Activated CD4-positive, alpha-beta T cell treated with anti-CD3 and anti-CD28 coated beads, Interleukin-2, amount 10 ng/mL, durations not matched to agents 7 days and 5 days (primary cell): ENCODE results near the gene SLC30A1. TPM values are rescaled to one million over a fixed set of nuclear protein-coding genes. Genes with fewer than 3 reads are reported as not detected.

ENCODE experiments used
- CTCF ChIA-PET: fragments of 350-600 bp; sonication (Branson Sonifier 250); formaldehyde crosslinking; loops from one replicate; lab custom pipeline; 2021; ENCODE audit warnings: antibody characterized with exemption; lab: Charles Lee
- POLR2A ChIA-PET: fragments of 350-600 bp; sonication (Branson Sonifier 250); formaldehyde crosslinking; loops from one replicate; lab custom pipeline; 2021; ENCODE audit warnings: antibody characterized with exemption; lab: Charles Lee
- DNase-seq: peaks from one replicate; pipeline ENCODE4 v3.0.0-alpha.2; 2020
- H3K27ac Mint-ChIP-seq: one replicate; pipeline ENCODE4 v1.8.0; 2021; ENCODE audit warnings: mild to moderate bottlenecking, moderate library complexity, mixed read lengths
- H3K27me3 Mint-ChIP-seq: one replicate; pipeline ENCODE4 v1.8.0; 2021; ENCODE audit warnings: mixed read lengths
- H3K36me3 Mint-ChIP-seq: one replicate; pipeline ENCODE4 v1.8.0; 2021; ENCODE audit warnings: low read depth, mixed read lengths
- H3K4me1 Mint-ChIP-seq: one replicate; pipeline ENCODE4 v1.8.0; 2021; ENCODE audit warnings: mixed read lengths
- H3K4me3 Mint-ChIP-seq: one replicate; pipeline ENCODE4 v1.8.0; 2021; ENCODE audit warnings: mild to moderate bottlenecking, moderate library complexity, mixed read lengths
- H3K9me3 Mint-ChIP-seq: one replicate; pipeline ENCODE4 v1.8.0; 2021; ENCODE audit warnings: mixed read lengths
- total RNA-seq, 2 experiments: library from RNA; stranded (reverse); gene quantifications; one replicate each; pipeline ENCODE4 v1.2.3, GENCODE V29; 2021

The SLC30A1 gene
- total RNA-seq, 2 experiments from 2014 or later, result 9.3 to 9.6 TPM

- no peak overlapping the region for H3K4me3 Mint-ChIP-seq
Observed at GRCh38 chr1:211535346-211535745, 43.6 kb downstream of the SLC30A1 start.

GRCh38 chr1:211534545-211535291, 44.2 kb downstream of the SLC30A1 start:
- Mint-ChIP-seq H3K27me3 (no peaks in the 10 kb centered on the region), H3K36me3 (no peaks in the 10 kb centered on the region), H3K27ac (no peak overlapping the region), H3K4me1 (no peaks in the 10 kb centered on the region), H3K4me3 (no peak overlapping the region), H3K9me3 (no peaks in the 10 kb centered on the region)
- ChIA-PET POLR2A (no interaction called here), CTCF (no interaction called here)
- DNase-seq, result no peak

More at GRCh38 chr1:211535346-211535745, 43.6 kb downstream of the SLC30A1 start:
- DNase-seq, result no peak
- Mint-ChIP-seq H3K36me3 (no peaks in the 10 kb centered on the region), H3K27ac (no peak overlapping the region), H3K9me3 (no peaks in the 10 kb centered on the region), H3K4me1 (no peaks in the 10 kb centered on the region), H3K27me3 (no peaks in the 10 kb centered on the region)
- CTCF ChIA-PET, result no interaction called here
- POLR2A ChIA-PET, result no interaction called here

GRCh38 chr1:211532088-211532444, 46.9 kb downstream of the SLC30A1 start:
- no peaks in the 10 kb centered on the region for H3K36me3 Mint-ChIP-seq
- ChIA-PET CTCF (interaction anchor here (1.3 kb wide), 1 partner anchor 14 kb away, joined by 4 read pairs; no protein-coding TSS in a partner anchor), POLR2A (no interaction called here)

GRCh38 chr1:211531194-211532087, 47.5 kb downstream of the SLC30A1 start:
- ChIA-PET POLR2A (no interaction called here), CTCF (interaction anchor here (0.7 to 1.3 kb wide), 2 partner anchors 14 to 16 kb away, joined by 3 to 4 read pairs; no protein-coding TSS in a partner anchor)
- Mint-ChIP-seq H3K27me3 (no peaks in the 10 kb centered on the region), H3K4me1 (peaks cover 12% of the 10 kb centered on the region), H3K4me3 (no peak overlapping the region), H3K9me3 (no peaks in the 10 kb centered on the region), H3K27ac (no peak overlapping the region), H3K36me3 (no peaks in the 10 kb centered on the region)
- no peak for DNase-seq

More at GRCh38 chr1:211532088-211532444, 46.9 kb downstream of the SLC30A1 start:
- Mint-ChIP-seq H3K4me3 (no peak overlapping the region), H3K9me3 (no peaks in the 10 kb centered on the region), H3K27me3 (no peaks in the 10 kb centered on the region), H3K4me1 (peaks cover 9% of the 10 kb centered on the region), H3K27ac (no peak overlapping the region)
- no peak for DNase-seq

- H3K27me3 Mint-ChIP-seq, result no peaks in the 10 kb centered on the region
- no peaks in the 10 kb centered on the region for H3K9me3 Mint-ChIP-seq
- H3K27ac Mint-ChIP-seq, result no peak overlapping the region
- POLR2A ChIA-PET, result no interaction called here
- no peak for DNase-seq
- no peak overlapping the region for H3K4me3 Mint-ChIP-seq
- CTCF ChIA-PET, result no interaction called here
- no peaks in the 10 kb centered on the region for H3K36me3 Mint-ChIP-seq
- H3K4me1 Mint-ChIP-seq, result peaks cover 14% of the 10 kb centered on the region
Observed at GRCh38 chr1:211530102-211530501, 48.9 kb downstream of the SLC30A1 start.

GRCh38 chr1:211529453-211529852, 49.5 kb downstream of the SLC30A1 start:
- Mint-ChIP-seq H3K4me1 (peaks cover 14% of the 10 kb centered on the region), H3K9me3 (no peaks in the 10 kb centered on the region), H3K27ac (no peak overlapping the region), H3K27me3 (no peaks in the 10 kb centered on the region), H3K36me3 (no peaks in the 10 kb centered on the region), H3K4me3 (no peak overlapping the region)
- POLR2A ChIA-PET, result no interaction called here
- DNase-seq, result no peak
- CTCF ChIA-PET, result interaction anchor here (1.0 to 1.5 kb wide), 2 partner anchors 12 to 30 kb away, joined by 3 to 5 read pairs; no protein-coding TSS in a partner anchor

GRCh38 chr1:211529011-211529410, 50.0 kb downstream of the SLC30A1 start:
- ChIA-PET POLR2A (no interaction called here), CTCF (interaction anchor here (1.0 to 1.8 kb wide), 3 partner anchors 9 to 30 kb away, joined by 3 to 6 read pairs (median 5); no protein-coding TSS in a partner anchor)
- H3K36me3 Mint-ChIP-seq, result no peaks in the 10 kb centered on the region
- no peaks in the 10 kb centered on the region for H3K27me3 Mint-ChIP-seq
- H3K4me1 Mint-ChIP-seq, result peaks cover 14% of the 10 kb centered on the region
- no peak overlapping the region for H3K27ac Mint-ChIP-seq
- no peak overlapping the region for H3K4me3 Mint-ChIP-seq
- no peak for DNase-seq
- H3K9me3 Mint-ChIP-seq, result no peaks in the 10 kb centered on the region

GRCh38 chr1:211527888-211528287, 51.1 kb downstream of the SLC30A1 start:
- Mint-ChIP-seq H3K4me1 (peaks cover 14% of the 10 kb centered on the region), H3K27ac (peak overlapping the region; percentile 5), H3K27me3 (no peaks in the 10 kb centered on the region), H3K4me3 (no peak overlapping the region), H3K36me3 (no peaks in the 10 kb centered on the region), H3K9me3 (no peaks in the 10 kb centered on the region)
- no peak for DNase-seq
- CTCF ChIA-PET, result interaction anchor here (0.7 to 1.8 kb wide), 8 partner anchors 10 to 286 kb away, joined by 3 to 6 read pairs (median 4); no protein-coding TSS in a partner anchor
- POLR2A ChIA-PET, result no interaction called here

- no peaks in the 10 kb centered on the region for H3K27me3 Mint-ChIP-seq
- H3K4me3 Mint-ChIP-seq, result no peak overlapping the region
- DNase-seq, result no peak
- H3K9me3 Mint-ChIP-seq, result no peaks in the 10 kb centered on the region
- POLR2A ChIA-PET, result no interaction called here
- H3K36me3 Mint-ChIP-seq, result no peaks in the 10 kb centered on the region
- no peak overlapping the region for H3K27ac Mint-ChIP-seq
- CTCF ChIA-PET, result interaction anchor here (1.0 to 1.8 kb wide), 5 partner anchors 10 to 16 kb away, joined by 3 to 6 read pairs (median 5); no protein-coding TSS in a partner anchor
- H3K4me1 Mint-ChIP-seq, result peaks cover 14% of the 10 kb centered on the region
Observed at GRCh38 chr1:211527006-211527405, 52.0 kb downstream of the SLC30A1 start.

GRCh38 chr1:211526101-211526500, 52.9 kb downstream of the SLC30A1 start:
- Mint-ChIP-seq H3K9me3 (no peaks in the 10 kb centered on the region), H3K36me3 (no peaks in the 10 kb centered on the region), H3K27ac (no peak overlapping the region), H3K4me1 (peaks cover 14% of the 10 kb centered on the region), H3K27me3 (peaks cover 4% of the 10 kb centered on the region), H3K4me3 (no peak overlapping the region)
- no peak for DNase-seq
- CTCF ChIA-PET, result no interaction called here
- POLR2A ChIA-PET, result no interaction called here

- Mint-ChIP-seq H3K4me3 (no peak overlapping the region), H3K27me3 (peaks cover 4% of the 10 kb centered on the region), H3K36me3 (no peaks in the 10 kb centered on the region), H3K9me3 (no peaks in the 10 kb centered on the region), H3K4me1 (peaks cover 14% of the 10 kb centered on the region), H3K27ac (no peak overlapping the region)
- DNase-seq, result no peak
- ChIA-PET CTCF (interaction anchor here (1.0 kb wide), 1 partner anchor 12 kb away, joined by 3 read pairs; no protein-coding TSS in a partner anchor), POLR2A (no interaction called here)
Observed at GRCh38 chr1:211525101-211525676, 53.8 kb downstream of the SLC30A1 start.

GRCh38 chr1:211524521-211524920, 54.4 kb downstream of the SLC30A1 start:
- H3K36me3 Mint-ChIP-seq, result no peaks in the 10 kb centered on the region
- DNase-seq, result no peak
- H3K27ac Mint-ChIP-seq, result no peak overlapping the region
- no peak overlapping the region for H3K4me3 Mint-ChIP-seq
- CTCF ChIA-PET, result interaction anchor here (1.0 to 1.3 kb wide), 2 partner anchors 11 to 13 kb away, joined by 3 to 5 read pairs; no protein-coding TSS in a partner anchor
- no peaks in the 10 kb centered on the region for H3K9me3 Mint-ChIP-seq
- H3K27me3 Mint-ChIP-seq, result peaks cover 4% of the 10 kb centered on the region
- peaks cover 14% of the 10 kb centered on the region for H3K4me1 Mint-ChIP-seq
- POLR2A ChIA-PET, result no interaction called here
